ENCODE measurements around the gene ERICH6B.

DNA sequence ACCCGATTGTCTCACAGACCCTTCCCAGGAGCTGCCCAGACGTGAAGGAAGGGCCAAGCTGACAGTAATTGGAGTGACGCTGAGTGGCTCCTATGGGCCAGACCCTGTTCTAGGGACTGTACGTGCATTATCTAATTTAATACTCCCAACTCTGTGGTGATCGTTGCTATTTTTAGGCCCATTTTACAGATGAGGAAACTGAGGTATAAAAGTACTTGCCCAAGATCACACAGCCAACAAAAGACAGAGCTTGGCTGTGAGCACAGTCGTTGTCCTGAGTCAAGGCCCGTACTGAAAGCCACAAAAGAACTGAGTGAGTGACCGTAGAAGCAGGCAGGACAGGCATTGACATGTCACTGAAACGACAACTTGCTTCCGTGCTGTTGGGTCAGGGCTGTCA is 74.7 kb downstream of the ERICH6B start:
- TF ChIP-seq CTCF (conservative IDR thresholded peaks at IDR 0.05) (no peak), EZH2 (IDR thresholded peaks at IDR 0.05; ENCODE audit: low read depth) (no peak)

All from PC-9 (cell line).